Astrocyte of the spinal cord (primary cell): ENCODE measurements around the gene PUS3.

Experiments
- DNase-seq: peaks from one replicate; pipeline ENCODE4 v3.0.0; 2011; ENCODE audit warnings: low read depth, low spot score
- H3K4me3 ChIP-seq: 2 replicates; pipeline ENCODE4 v1.5.1; 2011; ENCODE audit warnings: low read depth, mild to moderate bottlenecking, low read length, moderate library complexity
- CTCF ChIP-seq: IDR thresholded peaks from 2 replicates; pipeline ENCODE4 v1.5.1; 2012; ENCODE audit warnings: low read depth, mild to moderate bottlenecking, low read length, inconsistent platforms
- in situ Hi-C: cut with HindIII; loops from 2 replicates; pipeline ENCODE4 v1.10.0; 2017; ENCODE audit warnings: low sequenced_read_pairs

PUS3 gene

GRCh38 chr11:125941267-125941618 is 38.2 kb upstream of the PUS3 start:
- H3K4me3 ChIP-seq = no peak overlapping the region
- no peak for DNase-seq
- TF ChIP-seq CTCF = no peak
- in situ Hi-C loops = loop anchor here (25.0 kb wide), 1 partner anchor 246 kb away; no protein-coding TSS in a partner anchor

- in situ Hi-C loops = loop anchor here (25.0 kb wide), 1 partner anchor 247 kb away; no protein-coding TSS in a partner anchor
- no peak overlapping the region for H3K4me3 ChIP-seq
- no peak for DNase-seq
- no peak for TF ChIP-seq CTCF
These were observed 37.1 kb upstream of the PUS3 start for GRCh38 chr11:125940145-125940544.

- in situ Hi-C loops = loop anchor here (25.0 kb wide), 1 partner anchor 248 kb away; no protein-coding TSS in a partner anchor
- DNase-seq = no peak
- no peak for TF ChIP-seq CTCF
- no peak overlapping the region for H3K4me3 ChIP-seq
These were observed 36.1 kb upstream of the PUS3 start for GRCh38 chr11:125939081-125939521.

GRCh38 chr11:125938418-125938817 is 35.4 kb upstream of the PUS3 start:
- no peak for TF ChIP-seq CTCF
- in situ Hi-C loops = loop anchor here (25.0 kb wide), 1 partner anchor 249 kb away; no protein-coding TSS in a partner anchor
- H3K4me3 ChIP-seq = no peak overlapping the region
- no peak for DNase-seq

- in situ Hi-C loops = loop anchor here (25.0 kb wide), 1 partner anchor 252 kb away; no protein-coding TSS in a partner anchor
- TF ChIP-seq CTCF = no peak
These were observed 32.7 kb upstream of the PUS3 start for GRCh38 chr11:125935618-125936199.

GRCh38 chr11:125935056-125935455 is 32.0 kb upstream of the PUS3 start:
- H3K4me3 ChIP-seq = no peak overlapping the region
- no peak for DNase-seq
- no peak for TF ChIP-seq CTCF
- in situ Hi-C loops = loop anchor here (25.0 kb wide), 1 partner anchor 252 kb away; no protein-coding TSS in a partner anchor

More at GRCh38 chr11:125935618-125936199, 32.7 kb upstream of the PUS3 start:
- no peak for DNase-seq
- no peak overlapping the region for H3K4me3 ChIP-seq
